Erythroblast (primary cell): Measurements from ENCODE around the gene ACP4.

Source experiments
- DNase-seq, 2 experiments: peaks; one replicate each; lab custom pipeline; 2025; lab: John Stamatoyannopoulos, UW
- GATA1 ChIP-seq: IDR thresholded peaks from 2 replicates; pipeline ENCODE4 v1.6.1; 2011; ENCODE audit warnings: low read depth, mild to moderate bottlenecking, control low read depth, low read length, moderate library complexity
- POLR2A ChIP-seq: IDR thresholded peaks from 2 replicates; pipeline ENCODE4 v1.6.1; 2011; ENCODE audit warnings: mild to moderate bottlenecking, low read length

Gene ACP4

GRCh38 chr19:50790922-50791467 lies 780 bp downstream of the ACP4 start:
- no peak for TF ChIP-seq POLR2A
- TF ChIP-seq GATA1: no peak
- DNase-seq: no peak

- TF ChIP-seq GATA1: no peak
- DNase-seq: no peak
These were observed 1.5 kb downstream of the ACP4 start for GRCh38 chr19:50791594-50792271.

- DNase-seq: no peak
- no peak for TF ChIP-seq GATA1
- TF ChIP-seq POLR2A: no peak
These were observed 2.3 kb downstream of the ACP4 start for GRCh38 chr19:50792272-50793250.

GRCh38 chr19:50793558-50794065 lies 3.4 kb downstream of the ACP4 start:
- TF ChIP-seq POLR2A: no peak
- TF ChIP-seq GATA1: no peak

GRCh38 chr19:50794074-50794875 lies 4.1 kb downstream of the ACP4 start:
- DNase-seq: no peak
- no peak for TF ChIP-seq GATA1
- peak; percentile 22 for TF ChIP-seq POLR2A

More at GRCh38 chr19:50793558-50794065, 3.4 kb downstream of the ACP4 start:
- DNase-seq: no peak

- TF ChIP-seq GATA1 (no peak), POLR2A (peak; percentile 73)
- DNase-seq: no peak
These were observed 4.9 kb downstream of the ACP4 start for GRCh38 chr19:50794876-50795663.

GRCh38 chr19:50795664-50796073 lies 5.5 kb downstream of the ACP4 start:
- TF ChIP-seq GATA1: no peak
- peak; percentile 38 for TF ChIP-seq POLR2A
- DNase-seq: no peak

GRCh38 chr19:50796128-50796633 lies 6.0 kb downstream of the ACP4 start:
- DNase-seq: no peak
- no peak for TF ChIP-seq POLR2A

GRCh38 chr19:50796634-50797428 lies 6.6 kb downstream of the ACP4 start:
- DNase-seq: no peak
- TF ChIP-seq GATA1 (no peak), POLR2A (peak; percentile 18)

GRCh38 chr19:50797429-50797780 lies 7.2 kb downstream of the ACP4 start:
- TF ChIP-seq POLR2A: no peak
- TF ChIP-seq GATA1: no peak
- DNase-seq: no peak

GRCh38 chr19:50797781-50798658 lies 7.8 kb downstream of the ACP4 start:
- DNase-seq: no peak
- TF ChIP-seq GATA1 (no peak), POLR2A (no peak)
